IMR-90 (cell line): ENCODE measurements around the gene SDHB. TPM values are rescaled to one million over a fixed set of nuclear protein-coding genes. Genes with fewer than 3 reads are reported as not detected.

ENCODE experiments used
- ATAC-seq: fragments of 200-7000 bp; cut with Tn5 transposase; 2 replicates; pipeline ENCODE4 v1.9.1; 2020; ENCODE audit warnings: low read depth, mild to moderate bottlenecking, moderate library complexity
- BruUV-seq: library from RNA; stranded (reverse); fragments of 400-500 nt; replicated peaks from 2 replicates; lab custom pipeline; 2021; lab: Mats Ljungman, UMichigan
- CTCF ChIA-PET: fragments of 300-600 bp; formaldehyde crosslinking; extraction: SDS; loops from one replicate; lab custom pipeline; 2021; ENCODE audit warnings: antibody characterized with exemption; lab: Yijun Ruan, JAX
- POLR2A ChIA-PET: fragments of 300-600 bp; sonication (Branson Sonifier 250); formaldehyde crosslinking; loops from one replicate; lab custom pipeline; 2022; ENCODE audit warnings: antibody characterized with exemption; ENCODE audit not compliant: unreplicated experiment; lab: Charles Lee
- DNase-seq: peaks from one replicate; pipeline ENCODE4 v3.0.0; 2013
- H2AFZ ChIP-seq: replicated peaks from 2 replicates; pipeline ENCODE3; 2013; ENCODE audit warnings: low read length, mild to moderate bottlenecking; ENCODE audit not compliant: poor library complexity
- H2AK5ac ChIP-seq: 2 replicates; pipeline ENCODE4 v1.6.1; 2013; ENCODE audit warnings: low read depth, low read length, inconsistent platforms
- H2AK9ac ChIP-seq: replicated peaks from 2 replicates; pipeline ENCODE3; 2013; ENCODE audit warnings: mild to moderate bottlenecking, low read depth, low read length, moderate library complexity; ENCODE audit not compliant: poor library complexity
- H2BK120ac ChIP-seq: 2 replicates; pipeline ENCODE4 v1.6.1; 2013; ENCODE audit warnings: low read depth, low read length, inconsistent platforms
- H2BK15ac ChIP-seq: 3 replicates; pipeline ENCODE4 v1.6.1; 2013; ENCODE audit warnings: low read depth, low read length, inconsistent platforms
- H2BK20ac ChIP-seq: 2 replicates; pipeline ENCODE4 v1.6.1; 2013; ENCODE audit warnings: low read depth, mild to moderate bottlenecking, inconsistent platforms, low read length, moderate library complexity
- H2BK5ac ChIP-seq: 2 replicates; pipeline ENCODE4 v1.6.1; 2013; ENCODE audit warnings: mild to moderate bottlenecking, low read depth, low read length, inconsistent platforms; ENCODE audit not compliant: poor library complexity, severe bottlenecking
- H3K14ac ChIP-seq: replicated peaks from 2 replicates; pipeline ENCODE4 v1.6.1; 2013; ENCODE audit warnings: low read depth, low read length, inconsistent platforms
- H3K18ac ChIP-seq: 2 replicates; pipeline ENCODE4 v1.6.1; 2013; ENCODE audit warnings: low read depth, low read length, control low read depth
- H3K23ac ChIP-seq: 2 replicates; pipeline ENCODE4 v1.6.1; 2013; ENCODE audit warnings: low read depth, low read length, inconsistent platforms
- H3K27ac ChIP-seq: 2 replicates; pipeline ENCODE4 v1.5.1; 2013; ENCODE audit warnings: mild to moderate bottlenecking, control low read depth, low read length; ENCODE audit not compliant: insufficient read depth
- H3K27me3 ChIP-seq: 2 replicates; pipeline ENCODE4 v1.6.1; 2013; ENCODE audit warnings: low read length; ENCODE audit not compliant: control insufficient read depth, insufficient read depth
- H3K36me3 ChIP-seq: 2 replicates; pipeline ENCODE4 v1.6.1; 2013; ENCODE audit warnings: low read length, mixed read lengths; ENCODE audit not compliant: control insufficient read depth, insufficient read depth
- H3K4ac ChIP-seq: 2 replicates; pipeline ENCODE4 v1.6.1; 2013; ENCODE audit warnings: low read depth, low read length, inconsistent platforms
- H3K4me1 ChIP-seq: 2 replicates; pipeline ENCODE4 v1.6.1; 2013; ENCODE audit warnings: low read length, mixed read lengths; ENCODE audit not compliant: control insufficient read depth, insufficient read depth
- H3K4me2 ChIP-seq: 2 replicates; pipeline ENCODE4 v1.6.1; 2013; ENCODE audit warnings: low read depth, mild to moderate bottlenecking, control low read depth, low read length, moderate library complexity
- H3K4me3 ChIP-seq: 2 replicates; pipeline ENCODE4 v1.5.1; 2013; ENCODE audit warnings: low read depth, mild to moderate bottlenecking, control low read depth, low read length, moderate library complexity; ENCODE audit not compliant: insufficient read depth
- H3K56ac ChIP-seq: 2 replicates; pipeline ENCODE4 v1.6.1; 2013; ENCODE audit warnings: low read length, inconsistent platforms; ENCODE audit not compliant: insufficient read depth; ENCODE audit errors: extremely low read depth
- H3K79me1 ChIP-seq, 2 experiments: 2 replicates each; pipeline ENCODE4 v1.6.1; 2013; ENCODE audit warnings: low read length in 2 of 2, inconsistent platforms in 1 of 2, low read depth in 1 of 2
- H3K9ac ChIP-seq: 2 replicates; pipeline ENCODE4 v1.6.1; 2013; ENCODE audit warnings: low read depth, low read length, control low read depth
- H3K9me1 ChIP-seq: 2 replicates; pipeline ENCODE4 v1.6.1; 2013; ENCODE audit warnings: low read length, inconsistent platforms; ENCODE audit not compliant: insufficient read depth
- H3K9me3 ChIP-seq: 2 replicates; pipeline ENCODE4 v1.6.1; 2013; ENCODE audit warnings: low read length; ENCODE audit not compliant: control insufficient read depth, insufficient read depth
- H4K20me1 ChIP-seq: 2 replicates; pipeline ENCODE4 v1.6.1; 2013; ENCODE audit warnings: low read length, inconsistent platforms; ENCODE audit not compliant: insufficient read depth
- H4K5ac ChIP-seq: 2 replicates; pipeline ENCODE4 v1.6.1; 2013; ENCODE audit warnings: mild to moderate bottlenecking, low read depth, low read length, control low read depth
- H4K8ac ChIP-seq, 2 experiments: 2 replicates each; pipeline ENCODE4 v1.6.1; 2013; ENCODE audit warnings: low read depth in 2 of 2, low read length in 2 of 2, control low read depth in 1 of 2, inconsistent platforms in 1 of 2
- H4K91ac ChIP-seq: 2 replicates; pipeline ENCODE4 v1.6.1; 2013; ENCODE audit warnings: low read depth, low read length, inconsistent platforms; ENCODE audit not compliant: insufficient read depth
- BHLHE40 ChIP-seq: fragments of 150-350 bp; IDR thresholded peaks from 2 replicates; pipeline ENCODE4 v1.6.1; 2016; ENCODE audit warnings: mild to moderate bottlenecking, low read depth, low read length
- CHD1 ChIP-seq: IDR thresholded peaks from 2 replicates; pipeline ENCODE4 v1.6.1; 2012; ENCODE audit warnings: low read depth, low read length, improper control_type of control experiment
- CTCF ChIP-seq: conservative IDR thresholded peaks from 2 replicates; pipeline ENCODE4 v1.5.1; 2012; ENCODE audit warnings: mild to moderate bottlenecking, low read depth, low read length, improper control_type of control experiment
- ELK1 ChIP-seq: fragments of 150-350 bp; IDR thresholded peaks from 2 replicates; pipeline ENCODE4 v1.6.1; 2016; ENCODE audit warnings: low read depth, mild to moderate bottlenecking, low read length, moderate library complexity, borderline replicate concordance
- FOS ChIP-seq: fragments of 150-350 bp; IDR thresholded peaks from 2 replicates; pipeline ENCODE4 v1.6.1; 2016; ENCODE audit warnings: low read depth, low read length
- MAFK ChIP-seq: IDR thresholded peaks from 2 replicates; pipeline ENCODE4 v1.6.1; 2012; ENCODE audit warnings: low read depth, low read length, improper control_type of control experiment
- MAZ ChIP-seq: IDR thresholded peaks from 2 replicates; pipeline ENCODE4 v1.6.1; 2012; ENCODE audit warnings: low read depth, mild to moderate bottlenecking, low read length, improper control_type of control experiment, moderate library complexity, borderline replicate concordance
- MXI1 ChIP-seq: IDR thresholded peaks from 2 replicates; pipeline ENCODE4 v1.6.1; 2012; ENCODE audit warnings: low read depth, mild to moderate bottlenecking, low read length, moderate library complexity, borderline replicate concordance
- NFE2L2 ChIP-seq: fragments of 150-350 bp; IDR thresholded peaks from 2 replicates; pipeline ENCODE4 v1.6.1; 2016; ENCODE audit warnings: low read depth, mild to moderate bottlenecking, low read length
- POLR2A ChIP-seq: IDR thresholded peaks from 2 replicates; pipeline ENCODE4 v1.6.1; 2012; ENCODE audit warnings: mild to moderate bottlenecking, low read depth, low read length
- RAD21 ChIP-seq: IDR thresholded peaks from 2 replicates; pipeline ENCODE4 v1.6.1; 2012; ENCODE audit warnings: low read length, improper control_type of control experiment
- RCOR1 ChIP-seq: IDR thresholded peaks from 2 replicates; pipeline ENCODE4 v1.6.1; 2012; ENCODE audit warnings: mild to moderate bottlenecking, low read length, improper control_type of control experiment; ENCODE audit not compliant: insufficient replicate concordance
- RFX5 ChIP-seq: IDR thresholded peaks from 2 replicates; pipeline ENCODE4 v1.8.0; 2012; ENCODE audit warnings: low read depth, mild to moderate bottlenecking, low read length, moderate library complexity
- SMC3 ChIP-seq: fragments of 150-350 bp; IDR thresholded peaks from 2 replicates; pipeline ENCODE4 v1.6.1; 2016; ENCODE audit warnings: low read depth, mild to moderate bottlenecking, antibody characterized with exemption, low read length, moderate library complexity
- USF2 ChIP-seq: fragments of 150-350 bp; IDR thresholded peaks from 2 replicates; pipeline ENCODE4 v1.6.1; 2017; ENCODE audit warnings: mild to moderate bottlenecking, antibody characterized with exemption, low read length, low read depth
- WGBS, 2 experiments: methylation state at CpG; one replicate each; pipeline versions ENCODE4 v1.1.5 to v1.1.7; 2013; ENCODE audit warnings: missing lambda C conversion rate in 2 of 2; ENCODE audit not compliant: insufficient read length in 1 of 2; ENCODE audit errors: extremely low coverage in 2 of 2; 5-methylcytosine and 5-hydroxymethylcytosine counted together
- dilution Hi-C: fragments of 300-500 bp; cut with HindIII; formaldehyde crosslinking; loops from one replicate; pipeline ENCODE4 v1.14.3; 2018; ENCODE audit warnings: low sequenced_read_pairs; ENCODE audit not compliant: unreplicated experiment
- in situ Hi-C: fragments of 300-500 bp; cut with MboI; formaldehyde crosslinking; loops from 3 replicates; pipeline ENCODE4 v1.14.3; 2019; ENCODE audit warnings: low sequenced_read_pairs, inconsistent platforms, mixed read lengths
- intact Hi-C: fragments of 100-400 bp; cut with micrococcal nuclease; formaldehyde crosslinking; loops from 2 replicates; pipeline ENCODE4 v1.10.0; 2022
- polyA plus RNA-seq, 3 experiments: library from polyadenylated mRNA; depleted of rRNA; stranded (reverse); fragments of >200 nt; gene quantifications; 2 replicates each; pipeline ENCODE4 v1.2.3, GENCODE V29; 2012; ENCODE audit warnings: low replicate concordance in 1 of 3
- total RNA-seq: library from RNA; depleted of rRNA; stranded (reverse); fragments of >200 nt; gene quantifications from 2 replicates; pipeline ENCODE4 v1.2.3, GENCODE V29; 2012

The SDHB gene
- total and polyA plus RNA-seq, 2 of the 4 experiments (the other 2 are of a cell fraction), result 122 to 206 TPM

- no peaks in the 10 kb centered on the region for H3K9me1 ChIP-seq
- no peak overlapping the region for H2BK20ac ChIP-seq
- no TSS peak for BruUV-seq
- TF ChIP-seq CTCF (no peak), RAD21 (no peak), FOS (no peak), MAZ (no peak), NFE2L2 (no peak), BHLHE40 (no peak), ELK1 (no peak), SMC3 (no peak), POLR2A (no peak), RFX5 (no peak), MAFK (no peak), RCOR1 (no peak), MXI1 (no peak), USF2 (no peak), CHD1 (no peak)
- intact Hi-C loops (no loop called here), dilution Hi-C loops (no loop called here), in situ Hi-C loops (no loop called here)
- no peak overlapping the region for H3K9ac ChIP-seq
- no peak overlapping the region for H4K8ac ChIP-seq
- H4K5ac ChIP-seq, result no peak overlapping the region
- H3K23ac ChIP-seq, result no peak overlapping the region
- no peaks in the 10 kb centered on the region for H3K27me3 ChIP-seq
- H2AFZ ChIP-seq, result no peak overlapping the region
- no peak overlapping the region for H2AK5ac ChIP-seq
- peak overlapping the region; percentile 15 for H2AK9ac ChIP-seq
- CTCF ChIA-PET, result no interaction called here
- H3K4me2 ChIP-seq, result no peak overlapping the region
- no peak overlapping the region for H3K27ac ChIP-seq
- WGBS, 2 experiments, result 93% methylated on average over 4 of the region's 15 CpGs; no CpG with 5 or more reads in 1 of the 2 experiments
- H3K36me3 ChIP-seq, result peaks cover 3% of the 10 kb centered on the region; the same call in 1 of the 2 replicates
- H3K56ac ChIP-seq, result no peak overlapping the region
- no peaks in the 10 kb centered on the region for H3K9me3 ChIP-seq
- no peaks in the 10 kb centered on the region for H3K79me1 ChIP-seq
- ATAC-seq, result no peak
- no peak overlapping the region for H3K4ac ChIP-seq
- DNase-seq, result no peak
- H3K4me3 ChIP-seq, result no peak overlapping the region
- POLR2A ChIA-PET, result no interaction called here
- H2BK120ac ChIP-seq, result no peak overlapping the region
- H4K20me1 ChIP-seq, result no peaks in the 10 kb centered on the region
- H2BK15ac ChIP-seq, result no peak overlapping the region
- no peak overlapping the region for H2BK5ac ChIP-seq
- H3K14ac ChIP-seq, result no peak overlapping the region
- no peak overlapping the region for H3K18ac ChIP-seq
- no peaks in the 10 kb centered on the region for H3K4me1 ChIP-seq
- no peak overlapping the region for H4K91ac ChIP-seq
Measured at GRCh38 chr1:16993521-16994038, 60.3 kb downstream of the SDHB start.
